Peyer's patch (tissue), 4 donors: Measurements from ENCODE around the gene B4GALNT2.

Source experiments
- POLR2A ChIP-seq, 2 donors: fragments of 450-650 bp; IDR thresholded peaks; one replicate each; pipeline ENCODE4 v1.5.1; 2017; ENCODE audit warnings: antibody characterized with exemption in 2 of 2, mild to moderate bottlenecking in 2 of 2, moderate library complexity in 2 of 2
- TF ChIP-seq, protein P1 (sequence below), 6 experiments: fragments of 450-650 bp in 4 of 6; fragments of 200-600 bp in 2 of 6; sonication (generic) in 1 of 6; IDR thresholded peaks; one replicate each; pipeline ENCODE4 v1.5.1; 2017 to 2019; ENCODE audit warnings: antibody characterized with exemption in 6 of 6, mild to moderate bottlenecking in 3 of 6, moderate library complexity in 1 of 6

DNA sequence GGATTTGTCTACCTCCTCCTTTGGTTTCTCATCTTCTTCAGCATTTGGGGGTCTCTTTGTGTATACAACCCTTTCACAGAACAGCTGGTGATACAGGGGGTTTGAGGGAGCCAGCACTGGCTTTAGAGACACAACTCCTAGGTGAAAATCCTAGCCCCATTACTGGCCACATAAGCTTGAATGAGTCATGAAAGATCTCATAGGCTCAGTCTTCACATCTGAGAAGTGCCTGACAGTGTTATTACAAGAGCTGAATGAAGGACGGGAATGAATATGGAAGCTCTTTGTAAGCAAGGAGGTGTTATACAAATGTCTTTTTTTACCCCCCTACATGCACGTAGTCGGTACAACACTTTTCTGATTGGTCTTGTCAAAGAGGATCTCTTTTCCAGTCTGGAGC lies 1.7 kb upstream of the B4GALNT2 start:
- TF ChIP-seq, protein P1, sequence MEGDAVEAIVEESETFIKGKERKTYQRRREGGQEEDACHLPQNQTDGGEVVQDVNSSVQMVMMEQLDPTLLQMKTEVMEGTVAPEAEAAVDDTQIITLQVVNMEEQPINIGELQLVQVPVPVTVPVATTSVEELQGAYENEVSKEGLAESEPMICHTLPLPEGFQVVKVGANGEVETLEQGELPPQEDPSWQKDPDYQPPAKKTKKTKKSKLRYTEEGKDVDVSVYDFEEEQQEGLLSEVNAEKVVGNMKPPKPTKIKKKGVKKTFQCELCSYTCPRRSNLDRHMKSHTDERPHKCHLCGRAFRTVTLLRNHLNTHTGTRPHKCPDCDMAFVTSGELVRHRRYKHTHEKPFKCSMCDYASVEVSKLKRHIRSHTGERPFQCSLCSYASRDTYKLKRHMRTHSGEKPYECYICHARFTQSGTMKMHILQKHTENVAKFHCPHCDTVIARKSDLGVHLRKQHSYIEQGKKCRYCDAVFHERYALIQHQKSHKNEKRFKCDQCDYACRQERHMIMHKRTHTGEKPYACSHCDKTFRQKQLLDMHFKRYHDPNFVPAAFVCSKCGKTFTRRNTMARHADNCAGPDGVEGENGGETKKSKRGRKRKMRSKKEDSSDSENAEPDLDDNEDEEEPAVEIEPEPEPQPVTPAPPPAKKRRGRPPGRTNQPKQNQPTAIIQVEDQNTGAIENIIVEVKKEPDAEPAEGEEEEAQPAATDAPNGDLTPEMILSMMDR (IDR thresholded peaks at IDR 0.05), result no peak
- no peak for TF ChIP-seq POLR2A (IDR thresholded peaks at IDR 0.05)
